ENCODE measurements around the gene MYL11. TPM values are rescaled to one million over a fixed set of nuclear protein-coding genes. Genes with fewer than 3 reads are reported as not detected.

MYL11 gene
- polyA plus RNA-seq, 1 donor from 2014 or later: not detected

DNA sequence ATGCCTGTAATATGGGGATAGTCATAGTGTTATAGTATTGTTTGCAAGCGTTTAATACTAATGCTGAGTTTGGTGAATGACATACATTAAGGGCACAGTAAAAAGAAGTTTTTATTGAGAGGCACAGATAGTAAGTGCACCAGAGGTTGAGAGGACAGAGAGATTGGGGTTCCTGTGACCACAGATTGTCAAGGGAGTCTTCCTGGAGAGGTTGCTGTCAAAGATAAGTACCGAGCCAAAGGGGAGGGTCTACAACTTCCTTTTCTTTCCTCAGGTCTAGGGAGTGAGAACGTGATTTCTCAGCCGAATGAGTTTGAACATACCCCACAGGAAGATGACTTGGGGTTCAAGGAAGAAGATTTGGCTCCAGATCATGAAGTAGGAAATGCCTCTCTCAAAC is 22.5 kb downstream of the MYL11 start:
- Histone ChIP-seq H3K4me2 (ENCODE audit: low read length) (peak overlapping the region; percentile 14), H3K9me3 (ENCODE audit: low read length) (no peaks in the 10 kb centered on the region), H2AFZ (ENCODE audit: low read depth, low read length) (no peak overlapping the region), H3K27ac (ENCODE audit: low read length) (no peak overlapping the region), H3K36me3 (ENCODE audit: insufficient read depth, low read length) (peaks cover 7% of the 10 kb centered on the region), H3K79me2 (replicated peaks; ENCODE audit: insufficient read depth, low read length) (peaks cover 32% of the 10 kb centered on the region), H3K4me3 (ENCODE audit: low read length) (peak overlapping the region; percentile 100), H3K27me3 (ENCODE audit: insufficient read depth, low read depth, low read length) (no peaks in the 10 kb centered on the region), H3F3A (ENCODE audit: insufficient read depth, low read length, poor library complexity, severe bottlenecking) (peaks cover 15% of the 10 kb centered on the region), H3K9ac (ENCODE audit: low read length) (no peak overlapping the region), H4K20me1 (ENCODE audit: insufficient read depth) (no peaks in the 10 kb centered on the region), H3K9me2 (ENCODE audit: insufficient read depth, low read length) (no peaks in the 10 kb centered on the region)
- TF ChIP-seq SMC3 (conservative IDR thresholded peaks at IDR 0.05; ENCODE audit: poor library complexity): no peak
- TF ChIP-seq EP300 (conservative IDR thresholded peaks at IDR 0.05; ENCODE audit: poor library complexity, severe bottlenecking): no peak
- TF ChIP-seq POLR2AphosphoS5 (IDR thresholded peaks at IDR 0.05): no peak
- TF ChIP-seq, protein P1, sequence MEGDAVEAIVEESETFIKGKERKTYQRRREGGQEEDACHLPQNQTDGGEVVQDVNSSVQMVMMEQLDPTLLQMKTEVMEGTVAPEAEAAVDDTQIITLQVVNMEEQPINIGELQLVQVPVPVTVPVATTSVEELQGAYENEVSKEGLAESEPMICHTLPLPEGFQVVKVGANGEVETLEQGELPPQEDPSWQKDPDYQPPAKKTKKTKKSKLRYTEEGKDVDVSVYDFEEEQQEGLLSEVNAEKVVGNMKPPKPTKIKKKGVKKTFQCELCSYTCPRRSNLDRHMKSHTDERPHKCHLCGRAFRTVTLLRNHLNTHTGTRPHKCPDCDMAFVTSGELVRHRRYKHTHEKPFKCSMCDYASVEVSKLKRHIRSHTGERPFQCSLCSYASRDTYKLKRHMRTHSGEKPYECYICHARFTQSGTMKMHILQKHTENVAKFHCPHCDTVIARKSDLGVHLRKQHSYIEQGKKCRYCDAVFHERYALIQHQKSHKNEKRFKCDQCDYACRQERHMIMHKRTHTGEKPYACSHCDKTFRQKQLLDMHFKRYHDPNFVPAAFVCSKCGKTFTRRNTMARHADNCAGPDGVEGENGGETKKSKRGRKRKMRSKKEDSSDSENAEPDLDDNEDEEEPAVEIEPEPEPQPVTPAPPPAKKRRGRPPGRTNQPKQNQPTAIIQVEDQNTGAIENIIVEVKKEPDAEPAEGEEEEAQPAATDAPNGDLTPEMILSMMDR (IDR thresholded peaks at IDR 0.05; ENCODE audit: poor library complexity, severe bottlenecking): no peak
- TF ChIP-seq MXI1 (conservative IDR thresholded peaks at IDR 0.05; ENCODE audit: poor library complexity, severe bottlenecking): no peak
- no peak for TF ChIP-seq TAF1 (IDR thresholded peaks at IDR 0.05; ENCODE audit: low read depth)
- TF ChIP-seq, protein P2, sequence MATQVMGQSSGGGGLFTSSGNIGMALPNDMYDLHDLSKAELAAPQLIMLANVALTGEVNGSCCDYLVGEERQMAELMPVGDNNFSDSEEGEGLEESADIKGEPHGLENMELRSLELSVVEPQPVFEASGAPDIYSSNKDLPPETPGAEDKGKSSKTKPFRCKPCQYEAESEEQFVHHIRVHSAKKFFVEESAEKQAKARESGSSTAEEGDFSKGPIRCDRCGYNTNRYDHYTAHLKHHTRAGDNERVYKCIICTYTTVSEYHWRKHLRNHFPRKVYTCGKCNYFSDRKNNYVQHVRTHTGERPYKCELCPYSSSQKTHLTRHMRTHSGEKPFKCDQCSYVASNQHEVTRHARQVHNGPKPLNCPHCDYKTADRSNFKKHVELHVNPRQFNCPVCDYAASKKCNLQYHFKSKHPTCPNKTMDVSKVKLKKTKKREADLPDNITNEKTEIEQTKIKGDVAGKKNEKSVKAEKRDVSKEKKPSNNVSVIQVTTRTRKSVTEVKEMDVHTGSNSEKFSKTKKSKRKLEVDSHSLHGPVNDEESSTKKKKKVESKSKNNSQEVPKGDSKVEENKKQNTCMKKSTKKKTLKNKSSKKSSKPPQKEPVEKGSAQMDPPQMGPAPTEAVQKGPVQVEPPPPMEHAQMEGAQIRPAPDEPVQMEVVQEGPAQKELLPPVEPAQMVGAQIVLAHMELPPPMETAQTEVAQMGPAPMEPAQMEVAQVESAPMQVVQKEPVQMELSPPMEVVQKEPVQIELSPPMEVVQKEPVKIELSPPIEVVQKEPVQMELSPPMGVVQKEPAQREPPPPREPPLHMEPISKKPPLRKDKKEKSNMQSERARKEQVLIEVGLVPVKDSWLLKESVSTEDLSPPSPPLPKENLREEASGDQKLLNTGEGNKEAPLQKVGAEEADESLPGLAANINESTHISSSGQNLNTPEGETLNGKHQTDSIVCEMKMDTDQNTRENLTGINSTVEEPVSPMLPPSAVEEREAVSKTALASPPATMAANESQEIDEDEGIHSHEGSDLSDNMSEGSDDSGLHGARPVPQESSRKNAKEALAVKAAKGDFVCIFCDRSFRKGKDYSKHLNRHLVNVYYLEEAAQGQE (IDR thresholded peaks at IDR 0.05; ENCODE audit: borderline replicate concordance): no peak
- TF ChIP-seq EZH2 (IDR thresholded peaks at IDR 0.05; ENCODE audit: borderline replicate concordance, insufficient read depth, low read length, poor library complexity, severe bottlenecking): no peak
- TF ChIP-seq RAD21 (conservative IDR thresholded peaks at IDR 0.05): no peak

DNA sequence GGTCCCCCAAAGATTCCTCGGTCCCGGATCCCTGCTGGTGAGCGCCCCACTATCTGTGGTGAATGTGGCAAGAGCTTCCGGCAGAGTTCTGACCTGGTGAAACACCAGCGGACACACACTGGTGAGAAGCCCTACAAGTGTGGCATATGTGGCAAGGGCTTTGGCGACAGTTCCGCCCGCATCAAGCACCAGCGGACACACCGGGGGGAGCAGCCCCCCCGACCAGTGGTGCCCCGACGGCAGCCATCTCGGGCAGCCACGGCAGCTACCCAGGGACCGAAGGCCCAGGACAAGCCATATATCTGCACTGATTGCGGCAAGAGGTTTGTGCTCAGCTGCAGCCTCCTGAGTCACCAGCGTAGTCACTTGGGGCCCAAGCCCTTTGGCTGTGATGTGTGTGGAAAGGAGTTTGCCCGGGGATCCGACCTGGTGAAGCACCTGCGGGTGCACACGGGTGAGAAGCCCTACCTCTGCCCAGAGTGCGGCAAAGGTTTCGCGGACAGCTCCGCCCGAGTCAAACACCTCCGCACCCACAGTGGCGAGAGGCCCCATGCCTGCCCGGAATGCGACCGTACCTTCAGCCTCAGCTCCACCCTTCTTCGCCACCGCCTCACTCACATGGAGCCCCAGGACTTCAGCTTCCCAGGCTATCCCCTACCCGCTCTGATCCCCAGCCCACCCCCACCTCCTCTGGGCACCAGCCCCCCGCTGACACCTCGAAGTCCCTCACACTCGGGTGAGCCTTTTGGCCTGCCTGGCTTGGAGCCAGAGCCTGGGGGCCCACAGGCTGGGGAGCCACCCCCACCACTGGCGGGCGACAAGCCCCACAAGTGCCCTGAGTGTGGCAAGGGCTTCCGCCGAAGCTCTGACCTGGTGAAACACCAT is 23.4 kb downstream of the MYL11 start:
- Histone ChIP-seq H3K79me2 (replicated peaks; ENCODE audit: insufficient read depth, low read length) (peaks cover 32% of the 10 kb centered on the region), H3K9me3 (ENCODE audit: low read length) (no peaks in the 10 kb centered on the region), H3K27ac (ENCODE audit: low read length) (peak overlapping the region; percentile 99), H3K4me3 (ENCODE audit: low read length) (no peak overlapping the region), H3F3A (ENCODE audit: insufficient read depth, low read length, poor library complexity, severe bottlenecking) (peaks cover 15% of the 10 kb centered on the region), H2AFZ (ENCODE audit: low read depth, low read length) (no peak overlapping the region), H3K4me2 (ENCODE audit: low read length) (no peak overlapping the region), H3K27me3 (ENCODE audit: insufficient read depth, low read depth, low read length) (no peaks in the 10 kb centered on the region), H4K20me1 (ENCODE audit: insufficient read depth) (no peaks in the 10 kb centered on the region), H3K9me2 (ENCODE audit: insufficient read depth, low read length) (no peaks in the 10 kb centered on the region), H3K9ac (ENCODE audit: low read length) (peak overlapping the region; percentile 88), H3K36me3 (ENCODE audit: insufficient read depth, low read length) (peaks cover 7% of the 10 kb centered on the region)
- TF ChIP-seq RAD21 (conservative IDR thresholded peaks at IDR 0.05) (no peak), SMC3 (conservative IDR thresholded peaks at IDR 0.05; ENCODE audit: poor library complexity) (no peak)
